Fibroblast of villous mesenchyme (primary cell): Measurements from ENCODE around the gene CGB5. TPM values are rescaled to one million over a fixed set of nuclear protein-coding genes. Genes with fewer than 3 reads are reported as not detected.

Source experiments
- DNase-seq: peaks from one replicate; pipeline ENCODE4 v3.0.0-alpha.2; 2010; ENCODE audit warnings: low read depth
- H3K4me3 ChIP-seq: 2 replicates; pipeline ENCODE4 v1.5.1; 2011; ENCODE audit warnings: low read depth, mild to moderate bottlenecking, low read length
- CTCF ChIP-seq: IDR thresholded peaks from 2 replicates; pipeline ENCODE4 v1.5.1; 2012; ENCODE audit warnings: low read depth, mild to moderate bottlenecking, low read length; ENCODE audit not compliant: insufficient read depth
- small RNA-seq: library from RNA; depleted of rRNA; stranded (forward); fragments of <200 nt; gene quantifications from one replicate; pipeline ENCODE3, GENCODE V24; 2012
- total RNA-seq: library from RNA; depleted of rRNA; stranded (reverse); fragments of >200 nt; gene quantifications from 2 replicates; pipeline ENCODE4 v1.2.3, GENCODE V29; 2012

CGB5 gene
- total RNA-seq, 1 donor = not detected

DNA sequence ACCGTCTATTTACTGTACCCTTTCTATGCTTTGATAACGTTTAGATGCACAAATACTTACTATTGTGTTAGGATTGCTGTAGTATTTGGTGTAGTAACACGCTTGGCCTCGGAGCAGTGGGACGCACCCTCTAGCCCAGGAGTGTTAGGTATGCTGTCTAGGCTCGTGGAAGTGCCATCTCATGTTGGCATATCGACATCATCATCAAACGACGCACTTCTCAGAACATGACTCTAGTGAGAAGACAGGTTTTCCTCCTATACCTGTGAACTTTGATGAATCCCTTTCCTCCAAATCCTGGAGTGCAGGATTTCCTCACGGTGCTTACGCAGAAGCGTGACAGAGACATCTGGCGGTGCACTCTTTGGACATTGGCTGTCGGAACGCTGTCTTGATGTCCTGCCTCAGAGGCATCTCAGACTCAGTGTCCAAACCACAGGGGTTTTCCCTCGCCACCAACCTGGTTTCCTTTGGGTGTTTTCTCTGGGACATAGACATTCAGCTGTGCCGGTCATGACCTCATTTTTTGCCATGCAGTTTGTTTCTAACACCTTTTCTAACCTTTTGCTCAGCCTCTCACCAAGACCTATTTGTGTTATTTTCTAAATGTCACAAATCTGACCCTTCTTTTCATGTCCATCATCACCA, 47.9 kb downstream of the CGB5 start:
- DNase-seq = no peak

GRCh38 chr19:49092686-49093085, 49.0 kb downstream of the CGB5 start:
- no peak for DNase-seq
- no peak for TF ChIP-seq CTCF
- H3K4me3 ChIP-seq = no peak overlapping the region

More for the DNA sequence above, 47.9 kb downstream of the CGB5 start:
- TF ChIP-seq CTCF = no peak
- no peak overlapping the region for H3K4me3 ChIP-seq

Small RNA genes within 50 kb of the gene (small RNA-seq; reads per million reads assigned to genes)
- not detected for gene MIR6798
- gene RN7SL708P = not detected

Other genes with a start within 250 kb of the CGB5 start
- 30.3 and 31.5 TPM in 2 replicates for gene BCAT2, start 232.8 kb upstream of the CGB5 start, total RNA-seq
- gene HSD17B14, start 207.4 kb upstream of the CGB5 start, total RNA-seq = 12.2 and 13.8 TPM in 2 replicates
- gene PLEKHA4, start 175.2 kb upstream of the CGB5 start, total RNA-seq = 6.0 and 12.2 TPM in 2 replicates
- gene PPP1R15A, start 171.4 kb upstream of the CGB5 start, total RNA-seq = 63.9 and 76.0 TPM in 2 replicates
- 0.32 TPM in 1 of 2 replicates, not detected in the other for gene TULP2, start 145.1 kb upstream of the CGB5 start, total RNA-seq
- 139 and 154 TPM in 2 replicates for gene NUCB1, start 143.5 kb upstream of the CGB5 start, total RNA-seq
- gene DHDH, start 110.1 kb upstream of the CGB5 start, total RNA-seq = not detected in 2 replicates
- gene BAX, start 89.0 kb upstream of the CGB5 start, total RNA-seq = 65.4 and 85.9 TPM in 2 replicates
- 2,928 and 4,150 TPM in 2 replicates for gene FTL, start 78.5 kb upstream of the CGB5 start, total RNA-seq
- gene GYS1, start 50.5 kb upstream of the CGB5 start, total RNA-seq = 39.6 and 43.2 TPM in 2 replicates
- gene RUVBL2, start 50.0 kb upstream of the CGB5 start, total RNA-seq = 162 and 176 TPM in 2 replicates
- gene LHB, start 26.8 kb upstream of the CGB5 start, total RNA-seq = 0.32 TPM in 1 of 2 replicates, not detected in the other
- not detected in 2 replicates for gene CGB3, start 19.5 kb upstream of the CGB5 start, total RNA-seq
- gene CGB2, start 12.0 kb upstream of the CGB5 start, total RNA-seq = not detected in 2 replicates
- gene CGB1, start 7.0 kb upstream of the CGB5 start, total RNA-seq = not detected in 2 replicates
- not detected in 2 replicates for gene CGB8, start 5.3 kb downstream of the CGB5 start, total RNA-seq
- gene CGB7, start 13.9 kb downstream of the CGB5 start, total RNA-seq = under 0.01 and 0.32 TPM in 2 replicates
- not detected in 2 replicates for gene NTF4, start 21.0 kb downstream of the CGB5 start, total RNA-seq
- not detected in 2 replicates for gene KCNA7, start 28.9 kb downstream of the CGB5 start, total RNA-seq
- 117 and 197 TPM in 2 replicates for gene SNRNP70, start 41.6 kb downstream of the CGB5 start, total RNA-seq
- gene LIN7B, start 70.5 kb downstream of the CGB5 start, total RNA-seq = 4.8 and 6.5 TPM in 2 replicates
- 0.32 TPM in 1 of 2 replicates, not detected in the other for gene C19orf73, start 75.3 kb downstream of the CGB5 start, total RNA-seq
- 1.6 and 2.2 TPM in 2 replicates for gene PPFIA3, start 75.7 kb downstream of the CGB5 start, total RNA-seq
- gene HRC, start 111.5 kb downstream of the CGB5 start, total RNA-seq = under 0.01 TPM in 1 of 2 replicates, not detected in the other
- gene TRPM4, start 113.9 kb downstream of the CGB5 start, total RNA-seq = 17.3 and 18.0 TPM in 2 replicates